ENCODE results near the gene ENPP4.

DNA sequence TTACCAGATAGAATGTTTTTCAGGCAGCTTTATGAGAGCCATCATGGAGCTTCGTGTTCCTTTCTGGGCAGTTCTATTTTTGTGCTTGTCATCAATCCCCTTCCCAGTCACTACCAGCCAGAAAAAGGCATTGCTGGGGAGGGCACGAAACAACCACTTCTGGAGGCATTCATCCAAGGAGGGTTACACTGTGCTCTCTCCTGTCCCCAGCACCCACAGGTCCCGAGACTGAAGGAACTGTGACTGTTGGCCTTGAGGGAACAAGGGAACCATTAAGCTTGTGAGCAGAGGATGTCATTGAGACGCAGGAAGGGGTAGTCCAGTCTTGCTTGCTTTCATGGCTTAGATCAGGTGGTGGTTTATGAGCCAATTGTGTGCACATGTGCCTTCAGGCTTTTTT lies 61.1 kb downstream of the ENPP4 start:
- TF ChIP-seq, protein P1, sequence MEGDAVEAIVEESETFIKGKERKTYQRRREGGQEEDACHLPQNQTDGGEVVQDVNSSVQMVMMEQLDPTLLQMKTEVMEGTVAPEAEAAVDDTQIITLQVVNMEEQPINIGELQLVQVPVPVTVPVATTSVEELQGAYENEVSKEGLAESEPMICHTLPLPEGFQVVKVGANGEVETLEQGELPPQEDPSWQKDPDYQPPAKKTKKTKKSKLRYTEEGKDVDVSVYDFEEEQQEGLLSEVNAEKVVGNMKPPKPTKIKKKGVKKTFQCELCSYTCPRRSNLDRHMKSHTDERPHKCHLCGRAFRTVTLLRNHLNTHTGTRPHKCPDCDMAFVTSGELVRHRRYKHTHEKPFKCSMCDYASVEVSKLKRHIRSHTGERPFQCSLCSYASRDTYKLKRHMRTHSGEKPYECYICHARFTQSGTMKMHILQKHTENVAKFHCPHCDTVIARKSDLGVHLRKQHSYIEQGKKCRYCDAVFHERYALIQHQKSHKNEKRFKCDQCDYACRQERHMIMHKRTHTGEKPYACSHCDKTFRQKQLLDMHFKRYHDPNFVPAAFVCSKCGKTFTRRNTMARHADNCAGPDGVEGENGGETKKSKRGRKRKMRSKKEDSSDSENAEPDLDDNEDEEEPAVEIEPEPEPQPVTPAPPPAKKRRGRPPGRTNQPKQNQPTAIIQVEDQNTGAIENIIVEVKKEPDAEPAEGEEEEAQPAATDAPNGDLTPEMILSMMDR (conservative IDR thresholded peaks at IDR 0.05; ENCODE audit: low read length): no peak
- no peak for TF ChIP-seq EZH2phosphoT487 (IDR thresholded peaks at IDR 0.05; ENCODE audit: borderline replicate concordance)

Measured in Loucy (cell line).